Activated CD8-positive, alpha-beta memory T cell treated with anti-CD3 and anti-CD28 coated beads for 1 hour (primary cell): ENCODE results near the gene PSME2.
A peak's percentile ranks its signal among the peaks of the same experiment; 100 is the strongest.
"Not testable (repeated sequence)": the region's sequence is repeated elsewhere in the genome, so short reads cannot be mapped to it uniquely, and the experiment has no call there.

ENCODE experiments used
- DNase-seq, 2 donors: peaks; one replicate each; pipeline ENCODE4 v3.0.0-alpha.2; 2020; ENCODE audit warnings: low read depth in 1 of 2; ENCODE audit errors: extremely low read depth in 1 of 2

Gene PSME2

GRCh38 chr14:24115422-24116127, 30.8 kb downstream of the PSME2 start:
- no peak for DNase-seq

GRCh38 chr14:24114532-24115421, 31.6 kb downstream of the PSME2 start, which contains the start of the genes DCAF11 and NRL:
DCAF11 (plus strand) TSS chr14:24114777; CDS start chr14:24115595, 818 bp downstream.
NRL (minus strand) TSS chr14:24114949; CDS start chr14:24082848, 32,101 bp downstream.
- DNase-seq, result peak; percentile 94 to 97

GRCh38 chr14:24113801-24114531, 32.4 kb downstream of the PSME2 start:
- peak; percentile 49 to 55 for DNase-seq

GRCh38 chr14:24113379-24113800, 33.0 kb downstream of the PSME2 start:
- DNase-seq, result no peak

GRCh38 chr14:24110523-24110922, 35.9 kb downstream of the PSME2 start:
- DNase-seq, result no peak

GRCh38 chr14:24110060-24110459, 36.4 kb downstream of the PSME2 start:
- DNase-seq, result no peak

GRCh38 chr14:24108336-24108874, 38.0 kb downstream of the PSME2 start:
- DNase-seq, result no peak

- DNase-seq, result no peak
Observed at GRCh38 chr14:24106672-24107271, 39.6 kb downstream of the PSME2 start.

- DNase-seq, result not testable (repeated sequence)
Observed at GRCh38 chr14:24105609-24106239, 40.7 kb downstream of the PSME2 start.

- no peak for DNase-seq
Observed at GRCh38 chr14:24103451-24103850, 43.0 kb downstream of the PSME2 start.

- DNase-seq, result no peak
Observed at GRCh38 chr14:24102357-24103048, 43.9 kb downstream of the PSME2 start.

GRCh38 chr14:24100982-24101494, 45.4 kb downstream of the PSME2 start:
- no peak for DNase-seq

- DNase-seq, result no peak
Observed at GRCh38 chr14:24100197-24100981, 46.0 kb downstream of the PSME2 start.

GRCh38 chr14:24098927-24099813, 47.2 kb downstream of the PSME2 start:
- DNase-seq, result no peak

- DNase-seq, result no peak
Observed at GRCh38 chr14:24098229-24098926, 48.0 kb downstream of the PSME2 start.

- DNase-seq, result no peak
Observed at GRCh38 chr14:24096545-24097181, 49.7 kb downstream of the PSME2 start.
